ENCODE data around the gene DHRS4L2. TPM values are rescaled to one million over a fixed set of nuclear protein-coding genes. Genes with fewer than 3 reads are reported as not detected.

DHRS4L2 gene
- total RNA-seq, 1 donor from 2014 or later, result 9.5 TPM

DNA sequence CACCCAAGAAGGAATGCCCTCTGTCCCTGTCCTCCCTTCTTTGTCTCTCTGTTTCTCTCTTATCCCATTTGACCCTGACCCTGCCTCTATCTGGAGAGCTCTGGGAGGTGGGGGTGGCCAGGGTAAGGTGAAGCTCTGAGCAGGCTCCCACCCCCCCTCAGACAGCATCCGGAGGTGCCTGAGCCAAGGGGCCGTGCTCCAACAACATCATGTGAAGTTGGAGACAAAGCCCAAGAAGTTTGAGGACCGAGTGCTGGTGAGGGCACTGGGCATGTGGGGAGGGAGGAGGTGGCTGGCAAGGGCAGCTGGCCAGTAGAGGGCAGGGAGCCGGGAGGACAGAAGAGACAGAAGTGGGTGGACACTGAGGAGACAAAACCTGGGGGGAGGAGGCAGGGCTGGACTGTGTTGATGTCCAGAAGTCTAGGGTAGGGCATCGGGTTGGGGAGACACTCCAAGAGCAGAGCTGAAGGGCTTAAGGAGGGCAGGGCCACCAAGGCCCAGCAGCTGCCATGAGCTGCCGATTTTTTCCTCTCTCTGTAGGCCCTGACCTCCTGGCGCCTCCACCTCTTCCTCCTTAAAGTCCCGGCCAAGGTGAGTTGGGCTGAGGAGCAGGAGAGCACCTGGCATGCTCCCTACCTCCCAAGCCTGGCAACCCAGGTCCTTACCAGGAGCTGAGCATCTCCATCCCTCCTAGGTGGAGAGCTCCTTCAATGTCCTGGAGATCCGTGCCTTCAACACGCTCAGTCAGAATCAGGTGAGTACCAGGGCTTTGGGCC lies 65.0 kb downstream of the DHRS4L2 start:
- no peak for DNase-seq (ENCODE audit: low read depth in 2 of 2)

DNA sequence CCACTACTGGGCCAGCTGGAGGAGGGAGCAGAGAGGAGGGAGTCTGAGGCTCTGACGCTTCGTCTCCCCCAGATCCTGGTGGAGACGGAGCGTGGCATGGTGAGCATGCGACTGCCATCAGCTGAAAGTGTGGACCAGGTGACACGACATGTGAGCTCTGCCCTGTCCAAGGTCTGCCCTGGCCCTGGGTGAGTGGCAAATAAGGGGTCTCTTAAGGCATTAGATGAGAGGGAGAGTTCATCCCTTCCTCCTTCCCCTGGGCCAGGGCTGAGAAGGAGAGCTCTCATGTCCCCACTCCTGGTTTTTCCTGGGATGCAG lies 65.6 kb downstream of the DHRS4L2 start:
- no peak for DNase-seq (ENCODE audit: low read depth in 2 of 2)

DNA sequence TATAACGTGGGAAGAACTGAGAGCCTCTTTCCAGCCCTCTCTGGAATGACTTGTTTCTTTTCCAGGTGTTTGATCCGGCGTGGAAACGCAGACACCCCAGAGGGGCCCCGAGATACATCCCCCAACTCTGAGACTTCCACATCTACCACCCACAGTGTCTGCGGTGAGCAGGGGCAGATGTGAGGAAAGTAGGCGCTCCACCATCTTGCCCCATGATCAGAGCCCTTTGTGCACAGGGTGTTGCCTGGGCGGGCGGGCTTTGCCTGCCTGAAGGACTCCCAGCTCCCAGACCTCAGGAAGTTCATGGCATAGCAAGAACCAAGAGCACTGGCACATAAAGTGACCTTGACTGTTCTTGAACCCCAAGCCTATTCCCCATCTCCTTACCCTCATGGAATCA lies 65.9 kb downstream of the DHRS4L2 start:
- no peak for DNase-seq (ENCODE audit: low read depth in 2 of 2)

Other genes starting within 250 kb of the DHRS4L2 start
- gene DHRS4, start 35.2 kb upstream of the DHRS4L2 start, total RNA-seq, result 42.7 and 43.4 TPM in 2 replicates
- under 0.01 TPM in 1 of 2 replicates, not detected in the other for gene CARMIL3, start 63.1 kb downstream of the DHRS4L2 start, total RNA-seq
- not detected in 2 replicates for gene CPNE6, start 82.6 kb downstream of the DHRS4L2 start, total RNA-seq
- gene PCK2, start 105.4 kb downstream of the DHRS4L2 start, total RNA-seq, result 7.6 and 9.7 TPM in 2 replicates
- 59.9 and 77.8 TPM in 2 replicates for gene DCAF11, start 125.8 kb downstream of the DHRS4L2 start, total RNA-seq
- 1.1 and 1.6 TPM in 2 replicates for gene NRL, start 126.0 kb downstream of the DHRS4L2 start, total RNA-seq
- 0.20 and 0.44 TPM in 2 replicates for gene FITM1, start 141.7 kb downstream of the DHRS4L2 start, total RNA-seq
- gene PSME1, start 147.3 kb downstream of the DHRS4L2 start, total RNA-seq, result 114 TPM in 2 replicates
- 13.9 and 20.4 TPM in 2 replicates for gene EMC9, start 152.7 kb downstream of the DHRS4L2 start, total RNA-seq
- gene PSME2, start 157.7 kb downstream of the DHRS4L2 start, total RNA-seq, result 114 and 139 TPM in 2 replicates
- 21.1 and 23.2 TPM in 2 replicates for gene RNF31, start 158.6 kb downstream of the DHRS4L2 start, total RNA-seq
- gene IRF9, start 172.3 kb downstream of the DHRS4L2 start, total RNA-seq, result 41.6 and 42.9 TPM in 2 replicates
- gene REC8, start 183.2 kb downstream of the DHRS4L2 start, total RNA-seq, result 1.1 and 1.2 TPM in 2 replicates
- gene IPO4, start 199.9 kb downstream of the DHRS4L2 start, total RNA-seq, result 24.4 and 25.7 TPM in 2 replicates
- gene TM9SF1, start 206.5 kb downstream of the DHRS4L2 start, total RNA-seq, result 30.5 and 46.2 TPM in 2 replicates
- not detected in 2 replicates for gene TSSK4, start 216.8 kb downstream of the DHRS4L2 start, total RNA-seq
- 12.2 and 16.3 TPM in 2 replicates for gene CHMP4A, start 224.6 kb downstream of the DHRS4L2 start, total RNA-seq
- 8.3 and 13.7 TPM in 2 replicates for gene MDP1, start 227.1 kb downstream of the DHRS4L2 start, total RNA-seq
- gene NEDD8, start 243.4 kb downstream of the DHRS4L2 start, total RNA-seq, result 193 and 210 TPM in 2 replicates
- 87.6 and 109 TPM in 2 replicates for gene GMPR2, start 244.0 kb downstream of the DHRS4L2 start, total RNA-seq